Activated T-helper 17 cell treated with anti-CD3 and anti-CD28 coated beads, Interleukin-2, amount 50 U/mL, for 72 hours (primary cell): Measurements from ENCODE around the gene ZNF714. TPM values are rescaled to one million over a fixed set of nuclear protein-coding genes. Genes with fewer than 3 reads are reported as not detected.
"Not testable (repeated sequence)": the region's sequence is repeated elsewhere in the genome, so short reads cannot be mapped to it uniquely, and the experiment has no call there.

Source experiments
- ATAC-seq: fragments of 150-1000 bp; cut with Tn5 transposase; replicated peaks from 2 replicates; pipeline ENCODE4 v1.10.0; 2021; ENCODE audit warnings: mild to moderate bottlenecking, moderate library complexity
- H3K27ac Mint-ChIP-seq: one replicate; pipeline ENCODE4 v1.8.0; 2022; ENCODE audit warnings: mixed read lengths
- H3K27me3 Mint-ChIP-seq: one replicate; pipeline ENCODE4 v1.8.0; 2022; ENCODE audit warnings: mixed read lengths
- H3K36me3 Mint-ChIP-seq: one replicate; pipeline ENCODE4 v1.8.0; 2022; ENCODE audit warnings: low read depth, mild to moderate bottlenecking, mixed read lengths
- H3K4me1 Mint-ChIP-seq: one replicate; pipeline ENCODE4 v1.8.0; 2022; ENCODE audit warnings: mixed read lengths
- H3K4me3 Mint-ChIP-seq: one replicate; pipeline ENCODE4 v1.8.0; 2022; ENCODE audit warnings: mild to moderate bottlenecking, mixed read lengths
- H3K9me3 Mint-ChIP-seq: one replicate; pipeline ENCODE4 v1.8.0; 2022; ENCODE audit warnings: mixed read lengths
- total RNA-seq, 2 donors: library from RNA; stranded (reverse); gene quantifications; one replicate each; pipeline ENCODE4 v1.2.3, GENCODE V29; 2022

Gene ZNF714
- total RNA-seq, 2 donors from 2014 or later: 15.1 to 26.3 TPM

DNA sequence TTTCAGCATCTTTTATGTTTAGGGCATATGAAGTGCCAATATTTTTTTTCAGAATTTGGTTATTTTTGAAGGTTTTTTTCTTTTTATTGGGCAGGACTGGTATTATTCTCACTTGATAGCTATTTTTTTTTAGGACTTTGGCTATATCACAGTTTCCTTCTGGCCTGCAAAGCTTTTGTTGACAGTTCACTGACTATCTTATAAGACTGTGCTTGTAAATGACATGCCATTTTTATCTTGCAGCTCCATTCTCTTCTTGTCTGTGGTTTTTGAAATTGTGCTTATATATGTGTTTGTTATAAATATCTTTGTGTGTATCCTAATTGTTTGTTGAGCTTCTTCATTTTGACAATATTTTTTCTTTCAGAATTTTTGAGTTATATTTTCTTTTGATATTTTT is 33.4 kb downstream of the ZNF714 start:
- Mint-ChIP-seq H3K4me3 (no peak overlapping the region), H3K4me1 (no peaks in the 10 kb centered on the region), H3K27me3 (no peaks in the 10 kb centered on the region), H3K36me3 (peaks cover 64% of the 10 kb centered on the region), H3K27ac (no peak overlapping the region), H3K9me3 (peaks cover 13% of the 10 kb centered on the region)
- no peak for ATAC-seq

DNA sequence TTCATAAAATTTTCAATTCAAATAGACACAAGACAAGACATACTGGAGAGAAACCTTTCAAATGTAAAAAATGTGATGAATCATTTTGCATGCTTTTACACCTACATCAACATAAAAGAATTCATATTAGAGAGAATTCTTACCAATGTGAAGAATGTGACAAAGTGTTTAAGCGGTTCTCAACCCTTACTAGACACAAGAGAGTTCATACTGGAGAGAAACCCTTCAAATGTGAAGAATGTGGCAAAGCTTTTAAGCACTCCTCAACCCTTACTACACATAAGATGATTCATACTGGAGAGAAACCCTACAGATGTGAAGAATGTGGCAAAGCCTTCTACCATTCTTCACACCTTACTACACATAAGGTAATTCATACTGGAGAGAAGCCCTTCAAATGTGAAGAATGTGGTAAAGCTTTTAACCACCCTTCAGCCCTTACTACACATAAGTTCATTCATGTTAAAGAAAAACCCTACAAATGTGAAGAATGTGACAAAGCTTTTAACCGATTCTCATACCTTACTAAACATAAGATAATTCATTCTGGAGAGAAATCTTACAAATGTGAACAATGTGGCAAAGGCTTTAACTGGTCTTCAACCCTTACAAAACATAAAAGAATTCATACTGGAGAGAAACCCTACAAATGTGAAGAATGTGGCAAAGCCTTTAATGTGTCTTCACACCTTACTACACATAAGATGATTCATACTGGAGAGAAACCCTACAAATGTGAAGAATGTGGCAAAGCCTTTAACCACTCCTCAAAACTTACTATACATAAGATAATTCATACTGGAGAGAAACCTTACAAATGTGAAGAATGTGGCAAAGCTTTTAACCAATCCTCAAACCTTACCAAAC is 35.3 kb downstream of the ZNF714 start:
- no peaks in the 10 kb centered on the region for H3K27me3 Mint-ChIP-seq
- H3K4me1 Mint-ChIP-seq: no peaks in the 10 kb centered on the region
- H3K36me3 Mint-ChIP-seq: peaks cover 50% of the 10 kb centered on the region
- no peak for ATAC-seq
- peaks cover 13% of the 10 kb centered on the region for H3K9me3 Mint-ChIP-seq
- no peak overlapping the region for H3K4me3 Mint-ChIP-seq
- H3K27ac Mint-ChIP-seq: no peak overlapping the region

DNA sequence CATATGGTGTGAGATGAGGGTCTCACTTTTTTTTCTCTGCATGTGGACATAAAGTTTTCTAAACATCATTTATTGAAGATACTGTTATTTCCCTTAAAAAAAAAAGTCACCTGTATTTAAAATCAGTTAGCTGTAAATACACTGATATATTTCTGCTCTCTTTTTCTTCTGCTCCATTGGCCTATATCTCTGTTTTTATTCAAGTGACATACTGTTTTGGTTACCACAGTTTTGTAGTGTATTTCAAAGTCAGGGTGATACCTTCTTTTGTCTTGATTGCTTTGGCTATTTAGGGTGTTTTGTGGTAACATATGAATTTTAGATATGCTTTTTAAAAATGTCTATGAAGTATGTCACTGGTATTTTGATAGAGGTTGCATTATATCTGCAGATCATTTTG is 44.1 kb downstream of the ZNF714 start:
- ATAC-seq: no peak
- no peaks in the 10 kb centered on the region for H3K4me1 Mint-ChIP-seq
- H3K4me3 Mint-ChIP-seq: no peak overlapping the region
- H3K9me3 Mint-ChIP-seq: peaks cover 12% of the 10 kb centered on the region
- H3K36me3 Mint-ChIP-seq: no peaks in the 10 kb centered on the region
- H3K27ac Mint-ChIP-seq: no peak overlapping the region
- H3K27me3 Mint-ChIP-seq: no peaks in the 10 kb centered on the region

DNA sequence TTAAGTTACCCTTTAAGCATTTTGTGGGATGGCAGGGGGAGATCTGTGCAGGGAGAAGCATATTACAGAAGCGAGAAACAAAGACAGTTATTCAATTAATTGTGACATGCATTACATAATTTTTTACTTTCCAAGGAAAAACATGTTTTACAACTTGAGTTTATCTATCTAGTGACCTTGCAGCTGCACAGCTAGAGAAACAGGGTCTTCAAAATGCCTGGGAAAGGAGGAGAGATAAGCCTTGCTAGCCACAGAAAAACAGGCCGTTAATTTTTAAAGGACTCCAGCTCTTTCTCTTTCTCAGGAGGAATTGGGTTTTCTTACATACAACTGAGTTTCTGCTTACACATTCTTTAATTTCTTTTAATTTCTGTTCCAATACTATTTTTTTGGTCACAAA is 45.0 kb downstream of the ZNF714 start:
- Mint-ChIP-seq H3K4me3 (no peak overlapping the region), H3K9me3 (peaks cover 12% of the 10 kb centered on the region), H3K27me3 (no peaks in the 10 kb centered on the region), H3K36me3 (no peaks in the 10 kb centered on the region), H3K27ac (no peak overlapping the region), H3K4me1 (no peaks in the 10 kb centered on the region)
- no peak for ATAC-seq

DNA sequence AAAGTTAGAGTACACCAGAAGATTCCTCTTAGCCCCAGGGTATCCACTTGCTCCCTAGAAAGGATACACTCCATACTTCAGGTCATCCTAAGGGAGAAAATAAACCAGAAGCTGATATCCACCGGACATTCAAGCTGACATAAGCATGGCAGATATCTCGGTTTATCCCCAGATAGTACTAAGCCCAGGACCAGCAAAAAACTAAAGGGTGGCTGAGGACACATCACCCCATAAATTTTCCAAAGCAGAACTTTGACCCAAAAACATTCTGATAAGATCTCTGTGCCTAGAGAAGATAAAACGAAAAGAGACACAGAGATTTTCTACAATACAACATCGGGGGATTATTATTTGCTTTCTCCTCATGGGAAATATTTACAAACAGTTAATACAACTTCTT is 45.9 kb downstream of the ZNF714 start:
- Mint-ChIP-seq H3K4me3 (no peak overlapping the region), H3K36me3 (no peaks in the 10 kb centered on the region), H3K4me1 (no peaks in the 10 kb centered on the region), H3K27me3 (no peaks in the 10 kb centered on the region), H3K9me3 (peaks cover 12% of the 10 kb centered on the region), H3K27ac (no peak overlapping the region)
- ATAC-seq: no peak

DNA sequence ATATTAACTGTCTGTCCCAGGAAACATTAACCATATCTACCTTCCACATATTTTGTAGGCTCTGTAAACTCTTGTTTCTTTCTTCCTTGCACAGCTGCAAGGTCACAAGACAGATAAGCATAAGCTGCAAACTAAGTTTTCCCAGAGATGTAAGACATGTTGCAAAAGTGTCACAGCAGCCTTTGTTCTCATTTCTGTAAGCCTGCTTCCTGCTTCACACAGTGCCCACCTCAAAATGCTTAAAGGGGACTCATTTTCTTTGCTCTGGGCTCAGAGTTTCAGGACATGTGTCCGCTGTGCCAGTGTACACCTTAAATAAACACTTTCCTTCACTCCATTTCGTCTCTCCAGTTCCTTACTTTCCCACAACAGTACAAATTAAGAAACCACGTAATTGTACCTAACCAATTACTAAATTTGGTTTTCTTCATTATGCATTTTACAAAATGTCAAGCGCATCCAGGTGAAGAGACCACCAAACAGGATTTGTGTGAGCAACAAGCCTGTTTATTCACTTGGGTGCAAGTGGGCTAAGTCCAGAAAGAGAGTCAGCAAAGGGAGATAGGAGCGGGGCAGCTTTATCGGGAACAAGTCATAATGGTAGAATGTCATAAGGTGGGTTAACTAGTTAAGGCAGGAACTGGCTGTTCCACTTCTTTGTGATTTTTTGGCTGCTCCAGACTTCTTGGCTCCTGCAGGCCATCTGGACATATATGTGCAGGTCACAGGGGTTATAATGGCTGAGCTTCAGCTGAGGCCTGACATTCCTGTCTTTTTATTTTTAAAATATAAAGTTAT is 47.1 kb downstream of the ZNF714 start:
- Mint-ChIP-seq H3K27ac (no peak overlapping the region), H3K4me1 (no peaks in the 10 kb centered on the region), H3K4me3 (no peak overlapping the region), H3K9me3 (peaks cover 12% of the 10 kb centered on the region), H3K27me3 (peaks cover 7% of the 10 kb centered on the region), H3K36me3 (no peaks in the 10 kb centered on the region)
- no peak for ATAC-seq

DNA sequence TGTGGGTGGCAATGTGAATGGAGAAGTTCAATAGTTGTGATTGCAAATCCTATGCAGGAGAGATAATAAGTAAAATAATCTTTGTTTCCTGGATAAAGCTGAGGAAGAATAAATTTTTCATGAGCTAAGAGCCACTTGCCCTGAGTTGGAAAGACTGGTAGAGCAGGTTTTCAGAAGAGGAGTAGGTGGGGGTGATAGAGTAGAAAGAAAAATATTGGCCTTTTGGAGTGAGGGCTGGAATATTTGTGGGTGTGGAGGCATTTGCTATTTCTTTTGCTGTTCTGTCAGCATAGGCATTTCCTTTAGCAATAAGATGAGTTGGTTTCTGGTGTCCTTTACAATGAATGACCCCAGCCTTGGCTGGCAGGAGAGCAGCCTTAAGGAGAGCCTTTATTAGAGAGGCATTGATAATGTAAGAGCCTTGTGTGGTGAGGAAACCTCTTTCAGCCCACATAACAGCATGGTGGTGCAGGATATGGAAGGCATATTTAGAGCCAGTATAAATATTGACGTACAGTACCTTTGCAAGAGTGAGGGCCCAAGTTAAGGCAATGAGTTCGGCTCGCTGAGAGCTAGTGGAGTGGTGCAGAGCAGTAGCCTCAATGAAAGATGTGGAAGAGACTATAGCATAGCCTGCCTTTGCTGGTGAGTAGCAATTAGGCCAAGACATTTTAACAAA is 48.2 kb downstream of the ZNF714 start:
- Mint-ChIP-seq H3K27me3 (peaks cover 10% of the 10 kb centered on the region), H3K27ac (no peak overlapping the region), H3K9me3 (peaks cover 12% of the 10 kb centered on the region), H3K4me1 (no peaks in the 10 kb centered on the region), H3K4me3 (no peak overlapping the region), H3K36me3 (no peaks in the 10 kb centered on the region)
- no peak for ATAC-seq

DNA sequence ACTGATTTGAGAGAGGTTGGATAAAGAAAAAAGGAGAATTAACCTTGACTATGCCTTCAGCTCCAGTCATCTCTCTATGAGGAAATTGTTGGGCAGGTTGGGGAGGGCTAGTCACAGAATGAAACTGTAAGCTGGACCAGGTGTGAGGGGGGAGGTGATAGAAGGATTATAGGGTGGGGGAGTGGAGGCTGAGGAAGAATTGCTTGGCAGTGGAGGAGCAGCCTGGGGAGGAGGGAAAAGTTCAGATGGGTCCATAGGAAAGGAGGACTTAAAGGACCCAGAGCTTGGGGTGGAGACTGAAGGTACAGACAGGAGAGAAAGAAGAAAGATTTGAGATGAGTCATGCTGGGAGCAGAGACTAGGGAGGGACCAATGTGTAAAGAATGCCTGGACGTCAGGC is 51.6 kb downstream of the ZNF714 start:
- H3K4me1 Mint-ChIP-seq: no peaks in the 10 kb centered on the region
- no peak overlapping the region for H3K4me3 Mint-ChIP-seq
- peaks cover 10% of the 10 kb centered on the region for H3K27me3 Mint-ChIP-seq
- ATAC-seq: no peak
- no peaks in the 10 kb centered on the region for H3K36me3 Mint-ChIP-seq
- peaks cover 3% of the 10 kb centered on the region for H3K9me3 Mint-ChIP-seq
- H3K27ac Mint-ChIP-seq: no peak overlapping the region

DNA sequence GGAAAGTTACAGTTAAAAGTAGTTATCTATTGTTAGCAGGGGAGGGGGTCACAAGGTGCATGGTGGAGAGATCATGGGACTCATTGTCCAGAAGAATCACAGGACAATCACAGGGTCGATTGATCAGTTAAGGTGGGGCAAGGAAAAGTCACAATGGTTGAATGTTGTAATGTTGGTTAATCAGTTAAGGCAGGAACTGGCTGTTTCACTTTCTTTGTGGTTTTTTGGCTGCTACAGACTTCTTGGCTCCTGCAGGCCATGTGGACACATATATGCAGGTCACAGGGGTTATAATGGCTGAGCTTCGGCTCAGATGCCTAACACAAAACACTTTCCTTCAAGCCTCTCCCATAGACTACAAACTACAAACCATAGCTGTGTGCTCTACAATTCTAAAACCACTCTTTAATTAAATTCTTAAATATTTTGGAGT is 52.9 kb downstream of the ZNF714 start:
- peaks cover 10% of the 10 kb centered on the region for H3K27me3 Mint-ChIP-seq
- H3K4me3 Mint-ChIP-seq: no peak overlapping the region
- no peak for ATAC-seq
- no peak overlapping the region for H3K27ac Mint-ChIP-seq
- H3K9me3 Mint-ChIP-seq: peaks cover 3% of the 10 kb centered on the region
- H3K36me3 Mint-ChIP-seq: no peaks in the 10 kb centered on the region
- no peaks in the 10 kb centered on the region for H3K4me1 Mint-ChIP-seq

DNA sequence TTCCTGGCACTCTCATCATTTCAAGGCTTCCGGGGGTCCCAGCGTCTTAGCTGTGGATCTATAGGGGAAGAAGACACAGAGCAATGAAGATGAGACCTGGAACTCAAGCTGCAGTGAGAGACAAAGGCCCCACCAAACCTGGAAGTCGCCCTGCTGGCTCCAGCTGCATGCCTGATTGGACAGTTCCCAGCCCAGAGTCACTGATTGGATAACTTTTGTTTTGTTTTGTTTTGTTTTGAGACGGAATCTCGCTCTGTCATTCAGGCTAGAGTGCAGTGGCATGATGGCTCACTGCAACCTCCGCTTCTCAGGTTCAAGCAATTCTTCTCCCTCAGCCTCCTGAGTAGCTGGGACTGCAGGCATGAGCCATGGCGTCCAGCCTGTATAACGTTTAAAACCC is 53.4 kb downstream of the ZNF714 start:
- no peak for ATAC-seq
- H3K27me3 Mint-ChIP-seq: peaks cover 10% of the 10 kb centered on the region
- no peaks in the 10 kb centered on the region for H3K4me1 Mint-ChIP-seq
- no peak overlapping the region for H3K27ac Mint-ChIP-seq
- no peak overlapping the region for H3K4me3 Mint-ChIP-seq
- peaks cover under 1% of the 10 kb centered on the region for H3K9me3 Mint-ChIP-seq
- H3K36me3 Mint-ChIP-seq: no peaks in the 10 kb centered on the region

DNA sequence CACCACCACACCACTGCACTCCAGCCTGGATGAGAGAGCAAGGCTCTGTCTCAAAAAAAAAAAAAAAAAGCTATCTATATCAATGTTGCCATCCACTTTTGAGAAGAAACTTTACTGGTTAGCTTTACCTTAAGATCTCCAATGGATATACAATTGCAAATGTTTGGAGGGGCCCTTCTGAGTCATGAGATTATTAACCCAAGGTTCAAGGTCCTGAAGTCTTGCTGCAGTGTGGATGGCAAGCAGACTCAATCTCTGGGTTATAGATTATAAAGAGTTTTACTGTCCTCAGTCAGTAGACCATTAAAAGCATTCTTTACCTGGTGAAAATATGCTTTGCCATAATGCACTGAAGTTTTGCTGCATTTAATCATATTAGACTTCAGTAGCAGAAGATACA is 56.1 kb downstream of the ZNF714 start:
- no peaks in the 10 kb centered on the region for H3K9me3 Mint-ChIP-seq
- no peak overlapping the region for H3K27ac Mint-ChIP-seq
- ATAC-seq: no peak
- no peak overlapping the region for H3K4me3 Mint-ChIP-seq
- peaks cover under 1% of the 10 kb centered on the region for H3K36me3 Mint-ChIP-seq
- H3K4me1 Mint-ChIP-seq: peaks cover 4% of the 10 kb centered on the region
- peaks cover 10% of the 10 kb centered on the region for H3K27me3 Mint-ChIP-seq

DNA sequence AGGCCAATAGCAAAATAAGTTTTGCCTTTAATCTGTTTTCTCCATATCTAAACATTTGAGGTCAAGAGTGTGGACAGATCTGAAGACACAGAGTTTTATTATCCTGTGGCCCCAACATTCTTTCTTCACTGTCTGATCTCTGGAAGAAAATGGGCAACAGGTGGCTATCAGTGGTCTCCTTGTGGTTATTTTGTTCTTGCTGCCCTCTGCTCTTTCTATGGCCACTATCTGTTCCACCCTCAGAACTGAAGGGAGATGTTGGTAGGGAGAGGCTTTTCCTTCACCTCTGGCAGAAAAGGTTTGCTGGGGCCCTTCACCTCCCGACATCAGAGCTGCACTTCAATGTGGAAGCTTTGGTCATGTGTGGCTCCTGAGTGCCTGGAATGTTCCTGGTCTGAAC is 59.0 kb downstream of the ZNF714 start:
- H3K4me1 Mint-ChIP-seq: peaks cover 15% of the 10 kb centered on the region
- not testable (repeated sequence) for H3K27ac Mint-ChIP-seq, ATAC-seq, H3K9me3 Mint-ChIP-seq, H3K27me3 Mint-ChIP-seq
- peaks cover 30% of the 10 kb centered on the region for H3K36me3 Mint-ChIP-seq
- peak overlapping the region; percentile 96 for H3K4me3 Mint-ChIP-seq

DNA sequence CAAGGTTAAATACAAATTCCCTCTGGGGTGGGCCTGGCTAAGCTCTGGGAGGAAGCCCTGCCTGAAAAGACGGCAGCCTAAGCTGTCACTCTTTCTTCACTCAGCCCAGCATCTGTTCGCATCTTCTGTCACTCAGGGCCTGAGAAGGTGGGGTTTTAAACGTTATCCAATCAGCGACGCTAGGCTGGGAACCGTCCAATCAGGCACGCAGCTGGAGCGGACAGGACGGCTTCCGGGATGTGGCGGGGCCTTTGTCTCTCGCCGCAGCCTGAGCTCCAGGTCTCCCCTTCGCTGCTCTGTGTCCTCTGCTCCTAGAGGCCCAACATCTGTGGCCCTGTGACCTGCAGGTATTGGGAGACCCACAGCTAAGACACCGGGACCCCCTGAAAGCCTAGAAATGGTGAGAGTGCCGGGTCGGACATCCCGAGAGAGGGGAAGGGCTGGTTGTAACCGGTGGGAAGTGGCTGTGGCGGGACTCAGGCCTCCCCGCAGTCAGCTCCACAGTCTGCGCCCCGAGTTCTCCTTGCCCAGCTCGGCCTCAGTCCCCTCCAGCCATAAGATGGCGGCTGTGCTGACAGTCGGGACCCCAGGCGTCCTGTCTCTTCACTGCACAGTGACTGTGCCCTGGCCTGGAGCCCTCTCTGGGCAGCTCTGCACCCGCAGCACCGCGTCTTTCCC is 59.9 kb downstream of the ZNF714 start, which contains the start of gene ZNF431:
TSS of gene ZNF431 (plus strand) at position 254 of the 678 bp plus-strand sequence. CDS start at position 398, 144 bp downstream.
- peak; percentile 100 for ATAC-seq
- Mint-ChIP-seq H3K36me3 (peaks cover 39% of the 10 kb centered on the region), H3K27me3 (no peaks in the 10 kb centered on the region), H3K27ac (peak within 1 kb of the TSS; percentile 97), H3K9me3 (no peaks in the 10 kb centered on the region), H3K4me3 (peak within 1 kb of the TSS; percentile 96), H3K4me1 (peaks cover 19% of the 10 kb centered on the region)

DNA sequence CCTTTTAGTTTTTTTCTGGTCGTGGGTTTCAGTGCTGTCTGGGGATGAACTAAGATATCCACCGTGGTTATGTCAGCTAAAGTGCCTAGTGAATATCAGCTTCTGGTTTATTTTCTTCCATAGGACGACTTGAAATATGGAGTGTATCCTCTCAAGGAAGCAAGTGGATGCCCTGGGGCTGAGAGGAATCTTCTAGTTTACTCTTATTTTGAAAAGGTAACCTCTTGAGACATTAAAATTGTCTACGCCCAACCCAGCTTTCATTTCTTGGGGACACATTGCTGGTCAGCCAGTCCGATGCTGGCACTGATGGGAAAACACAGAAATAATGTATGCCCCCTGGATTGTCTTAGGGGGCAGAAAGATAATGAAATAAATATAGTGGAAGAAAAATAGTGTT is 61.4 kb downstream of the ZNF714 start:
- no peak for ATAC-seq
- Mint-ChIP-seq H3K36me3 (peaks cover 54% of the 10 kb centered on the region), H3K9me3 (no peaks in the 10 kb centered on the region), H3K4me1 (peaks cover 20% of the 10 kb centered on the region), H3K4me3 (peak overlapping the region; percentile 96), H3K27me3 (no peaks in the 10 kb centered on the region), H3K27ac (peak overlapping the region; percentile 97)
